Epithelial cell of proximal tubule (primary cell): Measurements from ENCODE around the gene RPL22L1. TPM values are rescaled to one million over a fixed set of nuclear protein-coding genes. Genes with fewer than 3 reads are reported as not detected.

Experiments
- DNase-seq: peaks from one replicate; pipeline ENCODE4 v3.0.0-alpha.2; 2011; ENCODE audit warnings: low read depth
- H3K4me3 ChIP-seq: 2 replicates; pipeline ENCODE4 v1.5.1; 2011; ENCODE audit warnings: low read depth, mild to moderate bottlenecking, low read length
- CTCF ChIP-seq: conservative IDR thresholded peaks from 2 replicates; pipeline ENCODE4 v1.5.1; 2012; ENCODE audit warnings: low read depth, mild to moderate bottlenecking, low read length
- total RNA-seq: library from RNA; depleted of rRNA; stranded (reverse); fragments of >200 nt; gene quantifications from 2 replicates; pipeline ENCODE4 v1.2.3, GENCODE V29; 2015

The RPL22L1 gene
- 362 and 510 TPM in 2 replicates for total RNA-seq

- peak within 1 kb of the TSS; percentile 89 for H3K4me3 ChIP-seq
- DNase-seq, result peak; percentile 61
- no peak for TF ChIP-seq CTCF
These were observed at the start of gene RPL22L1 for GRCh38 chr3:170869645-170870593. TSS of gene RPL22L1 (minus strand) at chr3:170870195. CDS start at chr3:170870167, 28 bp downstream.

GRCh38 chr3:170918715-170919114, 48.7 kb upstream of the RPL22L1 start:
- DNase-seq, result no peak
- no peak for TF ChIP-seq CTCF
- H3K4me3 ChIP-seq, result no peak overlapping the region

GRCh38 chr3:170914690-170915089, 44.7 kb upstream of the RPL22L1 start:
- DNase-seq, result no peak

GRCh38 chr3:170914212-170914611, 44.2 kb upstream of the RPL22L1 start:
- H3K4me3 ChIP-seq, result no peak overlapping the region
- no peak for TF ChIP-seq CTCF
- no peak for DNase-seq

More at GRCh38 chr3:170914690-170915089, 44.7 kb upstream of the RPL22L1 start:
- no peak for TF ChIP-seq CTCF
- no peak overlapping the region for H3K4me3 ChIP-seq

- no peak overlapping the region for H3K4me3 ChIP-seq
- DNase-seq, result no peak
- no peak for TF ChIP-seq CTCF
These were observed 41.1 kb upstream of the RPL22L1 start for GRCh38 chr3:170911051-170911450.

- no peak for DNase-seq
- H3K4me3 ChIP-seq, result no peak overlapping the region
- TF ChIP-seq CTCF, result no peak
These were observed 40.5 kb upstream of the RPL22L1 start for GRCh38 chr3:170910542-170910941.
